GM06990 (cell line): ENCODE data around the gene KLF9.

Experiments
- DNase-seq: peaks from one replicate; pipeline ENCODE4 v3.0.0-alpha.2; 2011; ENCODE audit not compliant: insufficient read length; ENCODE audit errors: extremely low read depth
- H3K27me3 ChIP-seq: replicated peaks from 2 replicates; pipeline ENCODE4 v1.6.0; 2011; ENCODE audit warnings: low read length; ENCODE audit not compliant: control insufficient read depth, insufficient read depth
- H3K36me3 ChIP-seq: 2 replicates; pipeline ENCODE4 v1.5.1; 2011; ENCODE audit warnings: low read length; ENCODE audit not compliant: control insufficient read depth, insufficient read depth
- H3K4me3 ChIP-seq: replicated peaks from 2 replicates; pipeline ENCODE4 v1.5.1; 2011; ENCODE audit warnings: low read depth, mild to moderate bottlenecking, control low read depth, low read length
- CTCF ChIP-seq: IDR thresholded peaks from 2 replicates; pipeline ENCODE4 v1.5.1; 2011; ENCODE audit warnings: low read length, control low read depth, mild to moderate bottlenecking, inconsistent platforms; ENCODE audit not compliant: insufficient read depth, poor library complexity, severe bottlenecking

KLF9 gene

GRCh38 chr9:70442328-70442848, 27.9 kb upstream of the KLF9 start:
- no peak for TF ChIP-seq CTCF
- H3K27me3 ChIP-seq: no peaks in the 10 kb centered on the region; the same call in 1 of the 2 replicates
- DNase-seq: no peak
- H3K4me3 ChIP-seq: no peak overlapping the region
- no peaks in the 10 kb centered on the region for H3K36me3 ChIP-seq

GRCh38 chr9:70441622-70442021, 27.2 kb upstream of the KLF9 start:
- no peaks in the 10 kb centered on the region for H3K36me3 ChIP-seq
- DNase-seq: no peak
- H3K4me3 ChIP-seq: no peak overlapping the region
- no peak for TF ChIP-seq CTCF
- no peaks in the 10 kb centered on the region for H3K27me3 ChIP-seq

GRCh38 chr9:70439991-70440706, 25.7 kb upstream of the KLF9 start:
- Histone ChIP-seq H3K27me3 (no peaks in the 10 kb centered on the region), H3K36me3 (no peaks in the 10 kb centered on the region), H3K4me3 (no peak overlapping the region)
- no peak for DNase-seq
- TF ChIP-seq CTCF: no peak

GRCh38 chr9:70438341-70438928, 24.0 kb upstream of the KLF9 start:
- no peak for TF ChIP-seq CTCF
- H3K36me3 ChIP-seq: no peaks in the 10 kb centered on the region
- no peak for DNase-seq
- H3K4me3 ChIP-seq: no peak overlapping the region
- H3K27me3 ChIP-seq: no peaks in the 10 kb centered on the region

- DNase-seq: no peak
- Histone ChIP-seq H3K4me3 (no peak overlapping the region), H3K27me3 (no peaks in the 10 kb centered on the region), H3K36me3 (no peaks in the 10 kb centered on the region)
- TF ChIP-seq CTCF: no peak
These were observed 21.5 kb upstream of the KLF9 start for GRCh38 chr9:70435948-70436347.

- H3K27me3 ChIP-seq: no peaks in the 10 kb centered on the region
- H3K4me3 ChIP-seq: no peak overlapping the region
- TF ChIP-seq CTCF: no peak
- H3K36me3 ChIP-seq: no peaks in the 10 kb centered on the region
- no peak for DNase-seq
These were observed 15.4 kb upstream of the KLF9 start for GRCh38 chr9:70429899-70430298.
